DOHH2 (cell line): ENCODE data around the gene BPIFA1.
A peak's percentile ranks its signal among the peaks of the same experiment; 100 is the strongest.

Experiments used
- H3F3A ChIP-seq: fragments of 200-600 bp; sonication (generic), shearing (Covaris generic); 2 replicates; pipeline ENCODE4 v1.6.0; 2016; ENCODE audit warnings: antibody characterized with exemption, mild to moderate bottlenecking; ENCODE audit not compliant: control insufficient read depth, insufficient read depth
- H3K27ac ChIP-seq: fragments of 200-600 bp; sonication (generic); 2 replicates; pipeline ENCODE4 v1.5.1; 2014; ENCODE audit warnings: low read depth, mild to moderate bottlenecking, low read length, moderate library complexity
- H3K27me3 ChIP-seq: fragments of 200-600 bp; sonication (generic); 2 replicates; pipeline ENCODE4 v1.6.1; 2014; ENCODE audit warnings: mild to moderate bottlenecking, low read length, mixed read lengths; ENCODE audit not compliant: control insufficient read depth
- H3K36me3 ChIP-seq: fragments of 200-600 bp; sonication (generic); 2 replicates; pipeline ENCODE4 v1.6.1; 2014; ENCODE audit warnings: mild to moderate bottlenecking, low read length, moderate library complexity, mixed read lengths; ENCODE audit not compliant: control insufficient read depth
- H3K4me1 ChIP-seq: fragments of 200-600 bp; sonication (generic); 2 replicates; pipeline ENCODE4 v1.6.1; 2014; ENCODE audit warnings: mild to moderate bottlenecking, low read length, mixed read lengths; ENCODE audit not compliant: control insufficient read depth
- H3K4me2 ChIP-seq: fragments of 200-600 bp; sonication (generic); 2 replicates; pipeline ENCODE4 v1.6.0; 2014; ENCODE audit warnings: mild to moderate bottlenecking, low read length, moderate library complexity
- H3K4me3 ChIP-seq: fragments of 200-600 bp; sonication (generic); 2 replicates; pipeline ENCODE4 v1.5.1; 2014; ENCODE audit warnings: mild to moderate bottlenecking, low read length, mixed read lengths
- H3K79me2 ChIP-seq: fragments of 200-600 bp; sonication (generic); 2 replicates; pipeline ENCODE4 v1.6.1; 2014; ENCODE audit warnings: mild to moderate bottlenecking, low read length, mixed read lengths; ENCODE audit not compliant: control insufficient read depth
- H3K9me2 ChIP-seq: fragments of 200-600 bp; sonication (generic); replicated peaks from 2 replicates; pipeline ENCODE4 v1.6.1; 2014; ENCODE audit warnings: mild to moderate bottlenecking, low read length, mixed read lengths; ENCODE audit not compliant: control insufficient read depth
- H3K9me3 ChIP-seq: fragments of 200-600 bp; sonication (generic); 2 replicates; pipeline ENCODE4 v1.6.1; 2014; ENCODE audit warnings: antibody characterized with exemption, low read length, mixed read lengths; ENCODE audit not compliant: control insufficient read depth, insufficient read depth
- H4K20me1 ChIP-seq: fragments of 200-600 bp; sonication (generic); 2 replicates; pipeline ENCODE4 v1.6.0; 2014; ENCODE audit warnings: low read depth, mild to moderate bottlenecking, antibody characterized with exemption, low read length, moderate library complexity; ENCODE audit not compliant: control insufficient read depth, insufficient read depth
- EZH2phosphoT487 ChIP-seq: fragments of 200-600 bp; sonication (generic); IDR thresholded peaks from 2 replicates; pipeline ENCODE4 v1.6.1; 2017; ENCODE audit warnings: borderline replicate concordance, mild to moderate bottlenecking, antibody characterized with exemption, low read length, moderate library complexity, mixed read lengths
- TF ChIP-seq, protein P1 (sequence below): fragments of 200-600 bp; sonication (generic); IDR thresholded peaks from one replicate; pipeline ENCODE4 v1.5.1; 2014; ENCODE audit warnings: antibody characterized with exemption, mild to moderate bottlenecking, low read depth, low read length; ENCODE audit not compliant: poor library complexity, severe bottlenecking

The BPIFA1 gene

GRCh38 chr20:33262658-33263065, 26.9 kb downstream of the BPIFA1 start:
- TF ChIP-seq EZH2phosphoT487, result no peak
- TF ChIP-seq, protein P1, sequence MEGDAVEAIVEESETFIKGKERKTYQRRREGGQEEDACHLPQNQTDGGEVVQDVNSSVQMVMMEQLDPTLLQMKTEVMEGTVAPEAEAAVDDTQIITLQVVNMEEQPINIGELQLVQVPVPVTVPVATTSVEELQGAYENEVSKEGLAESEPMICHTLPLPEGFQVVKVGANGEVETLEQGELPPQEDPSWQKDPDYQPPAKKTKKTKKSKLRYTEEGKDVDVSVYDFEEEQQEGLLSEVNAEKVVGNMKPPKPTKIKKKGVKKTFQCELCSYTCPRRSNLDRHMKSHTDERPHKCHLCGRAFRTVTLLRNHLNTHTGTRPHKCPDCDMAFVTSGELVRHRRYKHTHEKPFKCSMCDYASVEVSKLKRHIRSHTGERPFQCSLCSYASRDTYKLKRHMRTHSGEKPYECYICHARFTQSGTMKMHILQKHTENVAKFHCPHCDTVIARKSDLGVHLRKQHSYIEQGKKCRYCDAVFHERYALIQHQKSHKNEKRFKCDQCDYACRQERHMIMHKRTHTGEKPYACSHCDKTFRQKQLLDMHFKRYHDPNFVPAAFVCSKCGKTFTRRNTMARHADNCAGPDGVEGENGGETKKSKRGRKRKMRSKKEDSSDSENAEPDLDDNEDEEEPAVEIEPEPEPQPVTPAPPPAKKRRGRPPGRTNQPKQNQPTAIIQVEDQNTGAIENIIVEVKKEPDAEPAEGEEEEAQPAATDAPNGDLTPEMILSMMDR, result peak; percentile 54
- Histone ChIP-seq H3K9me3 (no peaks in the 10 kb centered on the region), H4K20me1 (no peaks in the 10 kb centered on the region), H3F3A (no peaks in the 10 kb centered on the region), H3K4me3 (no peak overlapping the region), H3K9me2 (no peaks in the 10 kb centered on the region), H3K36me3 (no peaks in the 10 kb centered on the region), H3K27me3 (peaks cover 9% of the 10 kb centered on the region), H3K4me1 (no peaks in the 10 kb centered on the region), H3K27ac (no peak overlapping the region), H3K79me2 (no peaks in the 10 kb centered on the region), H3K4me2 (no peak overlapping the region)

GRCh38 chr20:33263784-33264183, 28.0 kb downstream of the BPIFA1 start:
- Histone ChIP-seq H3F3A (no peaks in the 10 kb centered on the region), H3K27ac (no peak overlapping the region), H3K4me3 (no peak overlapping the region), H3K9me2 (no peaks in the 10 kb centered on the region), H4K20me1 (no peaks in the 10 kb centered on the region), H3K79me2 (no peaks in the 10 kb centered on the region), H3K27me3 (peaks cover 11% of the 10 kb centered on the region), H3K36me3 (no peaks in the 10 kb centered on the region), H3K4me2 (no peak overlapping the region), H3K9me3 (no peaks in the 10 kb centered on the region), H3K4me1 (no peaks in the 10 kb centered on the region)
- TF ChIP-seq, protein P1, result no peak
- TF ChIP-seq EZH2phosphoT487, result no peak

- Histone ChIP-seq H4K20me1 (no peaks in the 10 kb centered on the region), H3K9me2 (no peaks in the 10 kb centered on the region), H3K27me3 (peaks cover 7% of the 10 kb centered on the region; the same call in 1 of the 2 replicates), H3K27ac (no peak overlapping the region), H3K4me1 (no peaks in the 10 kb centered on the region), H3K9me3 (no peaks in the 10 kb centered on the region), H3K4me2 (no peak overlapping the region), H3K36me3 (no peaks in the 10 kb centered on the region), H3F3A (no peaks in the 10 kb centered on the region), H3K4me3 (no peak overlapping the region), H3K79me2 (no peaks in the 10 kb centered on the region)
- TF ChIP-seq EZH2phosphoT487, result no peak
- TF ChIP-seq, protein P1, result no peak
These were observed 31.9 kb downstream of the BPIFA1 start for GRCh38 chr20:33267701-33268100.
